ENCODE data around the gene DOK7.

DOK7 gene

DNA sequence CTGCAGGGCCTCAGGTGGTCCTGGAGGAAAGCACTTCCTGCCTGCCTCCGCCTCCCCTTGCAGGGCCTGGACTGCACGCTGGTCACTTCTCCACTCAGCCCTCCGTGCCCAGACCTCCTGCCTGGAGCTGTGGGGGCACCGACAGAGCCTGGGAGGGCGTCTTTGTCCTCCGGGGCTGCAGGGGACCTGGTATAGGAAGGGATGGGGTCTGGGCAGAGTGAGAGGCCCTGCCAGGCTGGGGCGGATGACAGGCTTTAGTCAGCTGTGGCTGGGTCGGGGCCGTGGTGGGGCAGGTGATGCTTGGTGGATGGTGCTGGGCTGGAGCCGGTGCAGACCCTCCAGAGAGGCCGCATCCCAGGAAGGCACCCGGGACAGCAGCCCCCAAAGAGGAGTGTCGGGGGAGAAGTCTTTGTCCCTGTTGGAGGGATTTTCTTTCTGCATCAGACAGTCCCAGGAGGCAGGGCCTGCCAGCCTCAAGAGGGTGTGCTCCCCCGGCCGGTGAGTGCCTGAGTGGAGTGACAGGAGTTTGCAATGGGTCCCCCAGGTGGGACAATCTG is 1.3 kb downstream of the DOK7 start:
- DNase-seq: no peak

DNA sequence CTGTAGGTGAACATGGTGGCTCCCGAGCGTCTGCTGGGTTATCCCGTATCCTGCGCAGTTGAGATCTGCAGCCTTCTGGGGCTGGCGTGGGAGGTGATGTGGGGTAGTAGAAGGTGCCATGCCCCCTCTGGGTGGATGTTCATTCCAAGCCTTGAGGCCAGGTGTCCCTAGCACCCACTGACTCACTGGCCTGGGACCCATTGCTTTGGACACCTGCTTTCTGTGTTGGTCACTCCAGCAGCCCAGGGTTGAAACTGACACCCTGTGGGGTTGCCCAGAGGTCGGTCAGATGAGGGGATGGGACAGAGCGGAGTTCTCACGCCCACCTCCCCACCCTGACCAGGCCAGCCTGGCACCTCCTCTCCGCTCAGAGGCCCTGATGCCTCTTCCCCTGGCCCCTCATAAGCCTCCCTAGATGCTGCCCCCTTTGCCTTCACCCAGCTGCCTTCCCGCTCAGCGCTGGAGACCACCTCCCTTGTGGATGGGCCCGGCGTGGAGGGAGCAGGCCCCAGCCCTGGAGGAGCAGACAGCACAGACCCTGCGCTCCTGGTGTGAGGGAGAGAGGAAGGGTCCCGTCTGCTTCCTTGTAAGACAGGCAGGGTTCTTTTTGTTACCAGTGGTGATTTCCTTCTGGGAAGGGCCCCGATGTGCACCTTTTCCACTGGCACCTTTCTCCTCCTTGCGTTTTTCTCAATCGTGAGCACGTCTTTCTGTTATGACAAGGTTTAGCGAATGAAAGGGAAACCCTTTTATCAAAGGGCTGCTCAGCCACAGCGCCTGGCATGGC is 2.0 kb downstream of the DOK7 start:
- DNase-seq: no peak

DNA sequence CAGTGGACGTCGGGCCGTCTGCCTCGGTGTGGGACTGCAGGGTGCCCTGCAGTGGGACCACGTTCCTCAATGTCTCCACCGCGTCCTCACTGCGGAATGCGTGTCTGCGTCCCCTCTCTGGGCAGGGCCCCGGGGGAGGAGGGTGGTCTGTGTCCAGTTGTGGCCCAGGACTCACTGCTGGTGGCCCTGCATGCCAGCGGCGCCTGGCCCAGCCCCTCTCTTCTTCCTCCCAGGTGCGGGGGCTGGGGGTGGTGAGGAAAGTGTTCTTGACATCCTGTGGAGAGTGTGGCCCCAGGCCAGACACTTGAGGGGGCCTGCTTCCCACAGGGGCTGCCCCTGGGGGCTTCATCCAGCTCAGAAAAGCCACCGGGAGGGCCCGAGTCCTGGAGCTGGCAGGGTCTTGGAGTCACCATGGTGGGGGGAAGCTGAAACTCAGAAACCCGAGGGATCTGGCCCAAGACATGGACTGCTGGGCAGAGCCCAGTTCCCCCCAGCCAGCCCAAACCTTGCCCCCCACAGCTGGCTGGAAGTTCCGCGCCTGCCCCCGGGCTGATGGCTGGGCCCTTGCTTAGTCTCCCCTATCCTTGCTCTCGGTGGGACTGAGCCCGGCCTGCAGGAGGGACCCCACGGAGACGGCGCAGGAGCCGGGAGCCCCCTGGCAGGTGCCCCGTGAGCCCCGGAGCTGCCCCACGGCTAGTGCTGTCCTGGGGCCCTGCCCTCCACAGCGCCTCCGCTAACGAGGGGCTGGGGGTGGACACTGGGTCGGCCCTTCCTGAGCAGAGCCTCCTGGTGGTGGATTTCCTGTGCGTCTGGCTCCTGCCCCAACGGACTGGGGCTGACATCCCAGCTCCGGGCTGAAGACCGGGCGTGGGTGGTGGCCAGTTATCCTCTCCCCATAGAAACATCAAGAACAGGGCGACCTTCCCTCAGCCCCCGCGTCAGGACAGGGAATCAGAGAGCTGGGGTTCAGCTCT is 2.9 kb downstream of the DOK7 start:
- no peak for DNase-seq

DNA sequence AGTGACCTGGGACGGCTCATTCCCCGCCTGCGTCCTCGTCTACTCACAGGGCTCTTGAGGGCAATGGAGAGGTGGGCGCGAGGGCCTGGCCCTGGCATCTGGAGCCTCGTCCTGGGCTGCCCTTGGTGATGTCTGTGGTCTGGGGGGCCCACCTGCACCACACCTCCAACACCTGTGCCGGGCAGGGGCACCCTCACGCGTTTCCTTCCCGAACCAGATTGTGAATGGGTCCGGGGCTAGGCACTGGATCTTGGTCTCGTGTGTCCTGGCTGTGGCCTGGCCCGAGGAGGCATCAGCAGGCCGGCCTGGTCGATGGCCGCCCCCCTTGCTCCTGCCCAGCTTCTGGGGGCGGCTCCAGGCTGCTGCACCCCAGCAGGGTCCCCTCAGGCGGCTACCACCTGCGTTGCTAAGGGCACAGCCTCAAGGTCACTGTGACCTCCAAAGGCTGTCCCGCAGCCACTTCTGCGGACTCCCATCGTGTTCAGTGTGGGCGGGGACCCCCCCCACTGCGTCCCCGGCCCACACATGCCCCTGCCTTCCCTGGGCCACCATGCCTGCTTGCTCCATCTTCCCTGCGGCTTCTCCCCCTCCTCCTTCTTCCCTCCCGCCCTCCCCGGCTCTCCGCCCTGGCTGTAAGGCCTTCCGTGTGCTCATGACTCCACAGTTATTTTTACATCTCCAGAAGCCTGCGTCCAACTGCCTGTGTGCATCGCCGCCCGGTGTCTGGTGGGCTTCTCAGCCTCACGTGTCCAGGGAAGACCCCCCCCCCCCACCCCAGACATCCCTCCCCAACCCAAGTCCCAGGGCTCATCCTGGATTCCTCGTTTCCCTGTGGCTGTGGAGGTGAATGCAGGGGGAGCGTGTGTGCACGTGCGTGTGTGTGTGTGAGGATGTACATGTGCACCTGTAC is 3.8 kb downstream of the DOK7 start:
- DNase-seq: no peak

DNA sequence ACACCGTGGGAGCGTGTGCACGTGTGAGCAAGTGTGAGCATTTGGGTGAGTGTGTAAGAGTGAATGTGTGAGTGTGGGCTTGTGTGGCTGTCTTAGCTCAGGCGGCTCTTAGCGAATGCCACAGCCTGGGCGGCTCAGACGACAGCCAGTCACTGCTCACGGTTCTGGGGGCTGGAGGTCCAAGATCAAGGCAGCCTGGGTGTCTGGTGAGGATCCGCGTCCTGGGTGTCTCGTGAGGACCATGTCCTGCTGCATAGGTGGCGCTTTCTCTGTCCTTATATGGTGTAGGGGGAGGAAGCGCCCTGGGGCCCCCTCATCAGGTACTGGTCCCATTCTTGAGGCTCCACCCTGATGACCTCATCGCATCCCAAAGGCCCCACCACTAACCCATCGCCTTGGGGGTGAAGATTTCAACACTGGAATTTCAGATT is 4.5 kb downstream of the DOK7 start:
- DNase-seq: no peak

DNA sequence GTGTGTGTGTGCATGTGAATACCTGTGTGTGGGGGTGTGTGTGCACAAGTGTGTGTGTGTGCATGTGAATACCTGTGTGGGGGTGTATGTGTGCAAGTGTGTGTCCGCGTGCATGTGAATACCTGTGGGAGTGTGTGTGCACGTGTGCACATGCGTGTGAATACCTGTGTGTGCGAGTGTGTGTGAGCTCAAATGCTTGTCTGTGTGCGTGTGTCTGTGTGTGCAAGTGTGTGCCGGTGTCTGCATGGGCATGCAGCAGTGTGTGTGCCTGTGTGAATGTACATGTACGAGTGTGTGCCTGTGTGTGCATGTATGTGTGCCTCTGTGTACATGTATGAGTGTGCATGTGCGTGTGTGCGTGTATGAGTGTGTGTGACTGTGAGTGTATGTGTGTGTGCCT is 5.0 kb downstream of the DOK7 start:
- DNase-seq: no peak

DNA sequence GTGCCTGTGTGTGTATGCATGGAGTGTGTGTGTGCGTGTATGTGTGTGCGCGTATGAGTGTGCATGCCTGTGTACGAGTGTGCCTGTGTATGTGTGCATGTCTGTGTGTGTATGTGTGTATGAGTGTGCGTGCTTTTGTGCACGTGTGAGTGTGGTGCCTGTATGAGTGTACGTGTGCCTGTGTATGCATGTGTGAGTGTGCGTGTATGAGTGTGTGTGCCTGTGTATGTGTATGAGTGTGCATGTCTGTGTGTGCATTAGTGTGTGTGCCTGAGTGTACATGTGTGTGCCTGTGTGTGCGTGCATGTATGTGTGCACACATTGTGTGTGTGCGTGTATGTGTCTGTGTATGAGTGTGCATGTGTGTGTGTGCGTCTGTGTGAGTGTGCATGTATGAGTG is 5.7 kb downstream of the DOK7 start:
- no peak for DNase-seq

DNA sequence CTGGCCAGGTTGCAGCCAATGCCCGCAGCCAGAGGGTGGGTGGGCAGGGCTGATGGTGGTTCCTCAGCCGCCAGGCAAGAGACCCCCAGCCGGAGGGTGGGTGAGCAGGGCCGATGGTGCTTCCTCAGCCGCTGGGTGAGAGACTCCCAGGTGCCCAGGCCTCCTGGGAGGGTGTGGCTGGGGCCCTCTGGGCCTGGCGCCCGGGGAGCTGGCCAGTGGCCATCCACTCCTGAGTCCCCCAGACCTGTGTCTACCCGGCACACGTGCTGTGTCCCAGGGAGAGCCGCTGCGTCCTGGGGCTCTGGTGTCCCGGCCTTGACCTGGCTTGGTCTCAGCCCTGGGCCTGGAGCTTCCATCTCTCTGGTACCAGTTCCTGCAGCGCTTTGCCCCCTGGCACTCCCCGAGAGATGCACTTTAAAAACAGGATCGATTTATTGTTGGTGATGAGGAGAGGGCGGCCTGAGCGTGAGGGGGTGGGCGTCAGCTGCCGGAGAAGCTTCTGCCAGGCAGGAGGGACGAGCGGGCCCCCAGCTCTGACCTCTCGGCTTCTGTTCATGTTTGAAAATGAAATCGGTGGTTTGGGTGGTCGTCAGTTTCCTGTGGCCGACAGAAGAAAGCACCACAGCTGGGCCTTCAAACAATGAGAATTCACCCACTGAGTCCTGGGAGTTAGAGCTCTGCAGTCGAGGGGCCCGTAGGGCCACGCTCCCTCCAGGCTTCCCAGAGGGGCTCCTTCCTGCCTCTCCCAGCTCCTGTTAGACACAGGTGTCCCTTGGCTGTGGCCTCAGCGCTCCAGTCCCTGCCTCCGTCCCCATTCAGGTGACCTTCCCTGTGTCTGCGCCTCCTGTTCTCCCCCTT is 6.5 kb downstream of the DOK7 start:
- no peak for DNase-seq

DNA sequence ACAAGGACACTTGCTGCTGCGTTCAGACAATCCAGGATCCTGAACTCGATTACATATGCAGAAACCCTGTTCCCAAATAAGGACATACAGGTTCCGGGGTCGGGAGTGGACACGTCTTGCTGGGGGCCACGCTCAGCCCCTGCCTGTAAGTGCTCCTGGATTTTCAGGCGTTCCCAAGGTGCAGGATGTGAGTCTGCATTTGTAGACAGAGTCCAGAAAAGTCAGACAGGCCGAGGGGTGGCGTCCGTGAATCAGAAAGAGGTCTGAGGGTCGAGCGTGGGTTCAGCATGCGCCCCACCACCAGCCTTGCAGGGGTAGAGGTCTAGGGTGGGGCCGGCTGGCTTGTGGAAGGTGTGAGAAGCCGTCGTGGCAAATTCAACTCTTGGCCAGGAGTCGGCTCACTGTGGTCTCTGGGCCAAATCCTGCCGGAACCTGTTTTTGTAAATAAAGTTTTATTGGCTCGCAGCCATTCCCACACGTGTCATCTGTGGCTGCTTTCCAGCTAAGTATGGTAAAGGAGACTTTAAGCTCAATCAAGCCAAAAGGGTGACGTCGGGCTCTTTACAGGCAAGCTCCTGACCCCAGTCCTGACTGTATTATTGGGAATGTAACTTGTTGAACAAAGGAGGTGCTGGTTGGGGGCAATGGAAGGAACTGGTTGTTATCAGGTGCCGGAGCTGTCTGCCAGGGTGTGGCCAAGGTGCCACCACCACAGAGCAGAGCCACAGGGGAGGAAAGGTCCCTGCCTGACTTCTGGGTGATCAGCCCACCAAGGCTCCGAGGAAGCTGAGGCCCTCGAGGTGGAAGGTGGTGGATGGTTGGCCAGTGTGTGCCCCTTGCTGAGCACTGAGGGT is 7.4 kb downstream of the DOK7 start:
- no peak for DNase-seq

DNA sequence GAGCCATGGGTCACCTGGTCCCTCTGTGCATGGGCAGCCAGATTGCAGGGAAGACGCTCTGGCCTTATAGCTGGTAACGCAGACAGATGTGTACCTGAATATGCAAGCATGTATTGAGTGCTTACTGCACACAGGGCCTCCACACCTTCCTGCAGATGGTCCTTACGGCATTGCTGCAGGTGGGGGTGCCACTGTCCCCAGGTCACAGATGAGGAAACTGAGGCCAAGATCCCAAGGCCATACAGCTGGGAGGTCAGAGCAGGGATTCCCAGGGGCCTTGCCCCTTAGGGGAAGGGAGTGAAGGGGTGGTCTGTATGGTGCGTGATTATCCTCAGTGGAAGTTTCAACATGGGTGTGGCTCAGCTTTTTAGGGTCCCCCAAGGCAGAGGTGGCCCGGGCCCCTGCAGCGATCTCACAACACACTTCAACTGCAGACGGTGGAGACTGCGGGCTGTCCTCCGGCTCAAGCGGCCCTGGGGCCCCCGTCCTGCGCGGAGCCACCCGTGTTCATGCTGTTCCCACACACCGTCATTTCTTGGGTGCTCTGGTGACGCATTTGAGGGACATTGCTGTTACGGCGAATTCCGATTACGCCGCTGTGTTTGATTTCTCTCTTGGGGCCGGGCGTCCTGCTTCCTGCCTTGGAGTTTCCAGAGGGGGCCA is 8.1 kb downstream of the DOK7 start:
- DNase-seq: no peak

DNA sequence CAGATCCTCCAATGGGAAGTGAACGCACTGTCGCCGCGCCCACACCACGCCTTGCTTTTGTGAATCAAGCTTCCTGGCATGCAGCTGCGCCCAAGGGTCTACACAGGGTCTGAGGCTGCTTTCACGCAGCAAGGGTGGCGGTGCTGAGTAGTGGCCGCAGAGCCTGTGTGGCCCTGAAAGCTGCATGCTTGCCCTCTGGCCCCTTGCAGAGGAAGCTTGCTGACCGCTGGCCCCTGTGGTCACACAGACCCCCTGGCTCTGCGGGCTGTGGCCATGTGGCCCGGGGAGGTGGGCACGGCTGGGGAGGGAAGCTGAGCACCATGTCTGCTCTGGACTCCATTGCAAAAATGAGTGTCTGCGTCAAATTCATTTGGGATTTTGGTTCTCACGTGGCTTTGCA is 8.8 kb downstream of the DOK7 start:
- DNase-seq: no peak

DNA sequence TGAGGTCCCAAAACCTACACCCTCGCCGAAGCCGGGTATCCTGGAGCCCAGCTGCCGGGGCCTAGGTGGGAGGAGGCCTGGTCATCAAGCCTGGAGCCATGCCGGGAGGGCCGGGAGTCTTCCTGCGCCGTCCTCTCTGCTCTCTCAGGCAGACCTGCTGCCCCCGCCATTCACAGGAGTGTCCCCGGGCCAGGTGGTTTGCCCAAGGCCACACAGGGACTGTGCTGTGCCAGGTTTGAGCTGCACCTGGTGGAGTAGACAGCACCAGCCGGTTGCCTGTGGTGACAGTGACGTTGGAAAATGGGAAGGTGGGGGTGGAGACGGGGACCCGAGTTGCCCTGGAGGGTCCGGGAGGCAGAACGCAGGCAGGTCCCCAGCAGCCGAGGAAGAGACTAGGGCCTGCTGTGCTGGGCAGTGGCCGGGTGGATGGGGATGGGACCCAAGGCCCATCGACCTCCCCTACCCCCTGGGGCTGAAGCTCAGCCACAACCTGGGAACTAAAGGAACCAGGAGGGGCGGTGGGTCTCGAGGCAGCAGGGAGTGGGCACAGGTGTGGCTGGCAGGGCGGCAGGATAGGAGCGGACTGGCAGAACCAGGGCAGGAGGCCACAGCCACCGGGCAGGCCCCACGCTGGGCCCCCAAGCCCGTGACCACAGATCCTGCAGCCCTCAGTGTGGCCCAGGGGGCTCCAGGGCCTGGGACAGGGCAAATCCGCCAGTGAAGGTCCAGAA is 9.5 kb downstream of the DOK7 start:
- no peak for DNase-seq

DNA sequence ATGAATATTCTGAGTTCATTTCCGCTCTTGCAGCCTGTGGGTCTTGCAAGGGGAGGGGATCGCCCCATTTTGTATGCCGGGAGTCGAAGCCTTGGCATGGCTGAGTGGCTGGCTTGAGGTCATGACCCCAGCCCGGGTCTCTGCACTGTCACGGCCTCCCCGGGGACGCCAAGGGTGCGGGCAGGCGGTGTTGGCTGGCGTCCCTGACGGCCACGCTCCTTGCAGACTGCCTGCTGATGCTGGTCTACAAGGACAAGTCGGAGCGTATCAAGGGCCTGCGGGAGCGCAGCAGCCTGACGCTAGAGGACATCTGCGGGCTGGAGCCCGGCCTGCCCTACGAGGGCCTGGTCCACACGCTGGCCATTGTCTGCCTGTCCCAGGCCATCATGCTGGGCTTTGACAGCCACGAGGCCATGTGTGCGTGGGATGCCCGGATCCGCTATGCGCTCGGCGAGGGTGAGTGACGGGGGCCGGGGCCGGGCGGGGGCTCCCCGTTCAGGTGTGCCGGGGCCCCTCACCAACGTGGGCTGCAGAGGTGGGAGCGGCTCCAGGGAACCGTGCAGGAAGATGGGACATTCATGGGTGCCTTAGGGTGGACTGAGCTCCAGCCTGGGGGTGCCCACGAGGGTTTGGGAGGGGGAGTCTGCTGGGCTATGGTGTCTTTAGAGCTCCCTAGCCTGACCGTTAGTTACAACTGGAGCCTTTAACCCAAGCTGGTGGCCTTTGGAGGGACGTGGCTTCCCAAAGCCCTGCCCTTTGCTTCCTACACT is 10.3 kb downstream of the DOK7 start:
- no peak for DNase-seq

DNA sequence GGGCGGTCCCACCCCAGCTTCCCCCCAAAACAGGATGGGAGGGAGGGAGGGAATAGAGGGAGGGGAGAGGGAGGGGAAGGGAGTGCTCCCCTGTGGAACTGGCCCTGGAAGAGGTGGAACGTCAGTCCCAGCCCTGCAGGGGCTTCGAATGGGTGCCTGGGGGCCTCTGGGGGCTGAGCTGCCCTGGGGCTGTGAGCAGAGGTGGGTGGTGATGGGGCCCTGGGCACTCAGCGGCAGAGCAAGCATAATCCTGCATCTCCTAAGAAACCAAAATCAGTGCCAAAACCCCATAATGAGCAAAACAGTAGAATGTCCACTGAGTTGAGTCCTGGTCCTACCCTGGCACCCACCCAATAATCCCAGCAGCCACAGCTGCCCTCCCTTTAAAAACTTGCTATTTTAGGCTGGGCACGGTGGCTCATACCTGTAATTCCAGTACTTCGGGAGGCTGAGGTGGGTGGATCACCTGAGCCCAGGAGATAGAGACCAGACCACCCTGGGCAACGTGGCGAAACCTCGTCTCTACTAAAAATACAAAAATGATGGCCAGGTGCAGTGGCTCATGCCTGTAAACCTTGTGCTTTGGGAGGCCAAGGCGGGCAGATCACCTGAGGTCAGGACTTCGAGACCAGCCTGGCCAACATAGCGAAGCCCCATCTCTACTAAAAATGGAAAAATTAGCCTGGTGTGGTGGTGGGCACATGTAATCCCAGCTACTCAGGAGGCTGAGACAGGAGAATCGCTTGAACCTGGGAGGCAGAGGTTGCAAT is 11.1 kb downstream of the DOK7 start:
- no peak for DNase-seq

DNA sequence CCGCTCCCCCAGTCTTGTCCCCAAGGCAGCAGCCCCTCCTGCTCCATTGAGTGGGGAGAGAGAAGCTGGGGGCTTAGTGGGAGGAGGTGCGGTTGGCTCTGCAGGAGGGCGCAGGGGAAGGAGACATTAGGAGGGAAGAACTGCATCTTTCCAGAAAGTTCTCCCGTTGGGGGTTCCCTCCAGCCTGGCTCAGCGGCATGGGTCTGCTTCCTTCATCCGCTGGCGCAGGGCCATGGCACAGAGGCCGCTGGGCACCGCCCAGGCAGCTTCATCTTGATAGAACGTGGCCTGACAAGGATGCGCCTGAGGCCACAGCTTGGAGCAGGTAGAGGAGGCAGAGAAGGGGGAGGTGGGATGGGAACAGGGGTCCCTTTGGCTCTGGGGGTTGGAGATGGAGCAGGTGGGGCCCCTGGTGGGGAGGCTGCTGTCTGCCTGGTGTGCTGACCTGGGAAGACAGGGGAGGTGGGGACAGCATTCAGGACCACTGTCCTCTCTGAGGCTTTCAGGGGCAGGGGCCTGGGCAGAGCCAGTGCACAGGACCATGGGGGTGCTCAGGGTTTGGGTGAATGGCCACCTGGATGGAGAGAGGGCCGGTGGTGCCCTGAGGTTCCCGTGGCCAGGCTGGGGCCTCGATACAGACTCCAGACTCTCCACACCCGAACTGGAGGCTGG is 12.1 kb downstream of the DOK7 start:
- DNase-seq: no peak

DNA sequence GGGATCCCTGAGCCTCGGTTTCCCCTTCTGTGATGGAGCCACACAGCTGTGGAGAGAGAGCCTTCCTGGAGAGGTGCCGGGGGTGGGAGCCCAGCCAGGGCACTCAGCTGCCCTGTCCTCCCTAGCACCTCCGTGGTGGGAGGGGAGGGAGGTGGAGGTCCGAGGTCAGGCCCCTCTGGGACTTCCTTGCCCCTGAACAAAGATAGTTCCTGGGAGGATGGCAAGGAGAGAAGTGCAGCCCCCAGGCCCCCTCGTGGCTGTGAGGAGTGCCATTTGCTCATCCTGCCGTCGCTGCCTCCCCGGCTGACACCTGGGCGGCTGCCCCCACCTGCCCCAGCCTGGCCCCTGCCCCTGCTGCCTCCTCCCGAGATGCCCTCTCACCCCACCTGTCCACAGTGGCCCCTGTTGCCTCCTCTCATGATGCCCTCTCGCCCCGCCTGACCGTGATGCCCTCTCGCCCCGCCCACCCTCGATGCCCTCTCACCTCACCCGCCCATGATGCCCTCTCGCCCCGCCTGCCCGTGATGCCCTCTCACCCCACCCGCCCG is 12.7 kb downstream of the DOK7 start:
- no peak for DNase-seq

DNA sequence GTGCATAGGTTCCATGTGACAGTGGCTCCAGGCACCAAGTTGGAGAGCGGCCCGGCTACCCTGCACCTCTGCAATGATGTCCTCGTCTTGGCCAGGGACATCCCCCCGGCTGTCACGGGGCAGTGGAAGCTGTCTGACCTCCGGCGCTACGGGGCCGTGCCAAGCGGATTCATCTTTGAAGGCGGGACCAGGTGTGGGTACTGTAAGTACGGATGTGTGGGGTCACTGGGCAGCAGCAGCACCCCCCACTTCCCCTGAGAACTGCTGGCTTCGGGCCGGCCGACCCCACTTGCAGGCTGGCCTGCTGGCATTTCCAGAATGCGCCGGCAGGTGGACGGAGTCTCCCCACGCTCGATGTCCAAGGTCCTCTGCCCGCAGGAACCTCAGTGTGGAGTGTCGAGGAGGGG is 13.2 kb downstream of the DOK7 start:
- no peak for DNase-seq

Measured in SIG-M5 (cell line).